Peyer's patch (tissue), 4 donors: Measurements from ENCODE around the gene NFKBIB.

Source experiments
- CTCF ChIP-seq, 6 experiments: fragments of 450-650 bp in 4 of 6; fragments of 200-600 bp in 2 of 6; sonication (generic) in 1 of 6; IDR thresholded peaks; one replicate each; pipeline ENCODE4 v1.5.1; 2017 to 2019; ENCODE audit warnings: antibody characterized with exemption in 6 of 6, mild to moderate bottlenecking in 3 of 6, moderate library complexity in 1 of 6
- POLR2A ChIP-seq, 2 donors: fragments of 450-650 bp; IDR thresholded peaks; one replicate each; pipeline ENCODE4 v1.5.1; 2017; ENCODE audit warnings: antibody characterized with exemption in 2 of 2, mild to moderate bottlenecking in 2 of 2, moderate library complexity in 2 of 2

- no peak for TF ChIP-seq CTCF (IDR thresholded peaks at IDR 0.05)
- no peak for TF ChIP-seq POLR2A (IDR thresholded peaks at IDR 0.05)
Measured at GRCh38 chr19:38891771-38892170, 8.0 kb upstream of the NFKBIB start.
